Hepatocyte (in vitro differentiated cells): ENCODE results near the gene BUD13. TPM values are rescaled to one million over a fixed set of nuclear protein-coding genes. Genes with fewer than 3 reads are reported as not detected.

ENCODE experiments used
- DNase-seq: peaks from one replicate; pipeline ENCODE4 v3.0.0-alpha.2; 2016; ENCODE audit warnings: low spot score
- H2AFZ ChIP-seq: fragments of 200-600 bp; sonication (generic); 2 replicates; pipeline ENCODE4 v1.6.0; 2016; ENCODE audit warnings: antibody characterized with exemption, mild to moderate bottlenecking
- H3K27ac ChIP-seq: fragments of 200-600 bp; sonication (generic); 2 replicates; pipeline ENCODE4 v1.5.1; 2016; ENCODE audit warnings: mild to moderate bottlenecking
- H3K27me3 ChIP-seq: fragments of 200-600 bp; sonication (generic); 2 replicates; pipeline ENCODE4 v1.6.1; 2016
- H3K36me3 ChIP-seq: fragments of 200-600 bp; sonication (generic); replicated peaks from 2 replicates; pipeline ENCODE4 v1.5.1; 2016; ENCODE audit warnings: low read depth; ENCODE audit not compliant: insufficient read depth
- H3K4me1 ChIP-seq: fragments of 200-600 bp; sonication (generic); 2 replicates; pipeline ENCODE4 v1.5.1; 2016; ENCODE audit warnings: mild to moderate bottlenecking, moderate library complexity; ENCODE audit not compliant: insufficient read depth
- H3K4me2 ChIP-seq: fragments of 200-600 bp; sonication (generic); 2 replicates; pipeline ENCODE4 v1.6.0; 2016
- H3K4me3 ChIP-seq: fragments of 200-600 bp; sonication (generic); 2 replicates; pipeline ENCODE4 v1.5.1; 2016; ENCODE audit warnings: mild to moderate bottlenecking
- H3K79me2 ChIP-seq: fragments of 200-600 bp; sonication (generic); 2 replicates; pipeline ENCODE4 v1.6.0; 2017; ENCODE audit warnings: mild to moderate bottlenecking
- H3K9me2 ChIP-seq: fragments of 200-600 bp; sonication (generic); replicated peaks from 2 replicates; pipeline ENCODE4 v1.6.0; 2017; ENCODE audit warnings: mild to moderate bottlenecking; ENCODE audit not compliant: insufficient read depth
- H3K9me3 ChIP-seq: fragments of 200-600 bp; sonication (generic); 2 replicates; pipeline ENCODE4 v1.5.1; 2016; ENCODE audit warnings: low read depth, mild to moderate bottlenecking
- H4K20me1 ChIP-seq: fragments of 200-600 bp; sonication (generic); 2 replicates; pipeline ENCODE4 v1.6.0; 2016; ENCODE audit warnings: mild to moderate bottlenecking; ENCODE audit not compliant: insufficient read depth, poor library complexity, severe bottlenecking
- EZH2 ChIP-seq: fragments of 200-600 bp; sonication (generic); IDR thresholded peaks from 2 replicates; pipeline ENCODE4 v1.6.1; 2016; ENCODE audit warnings: antibody characterized with exemption, mild to moderate bottlenecking, borderline replicate concordance
- EZH2phosphoT487 ChIP-seq: fragments of 200-600 bp; sonication (generic); IDR thresholded peaks from one replicate; pipeline ENCODE4 v1.6.1; 2018; ENCODE audit warnings: antibody characterized with exemption, mild to moderate bottlenecking, low read depth, moderate library complexity; ENCODE audit not compliant: unreplicated experiment, severe bottlenecking
- WGBS: methylation state at CpG from one replicate; pipeline ENCODE4 v1.1.6; 2016; ENCODE audit warnings: low lambda C conversion rate; ENCODE audit errors: missing lambda C conversion rate; 5-methylcytosine and 5-hydroxymethylcytosine counted together
- polyA plus RNA-seq: library from polyadenylated mRNA; unstranded; fragments of >200 nt; fragmentation: Nextera tagmentation; extraction: Ambion mirVana; gene quantifications from 2 replicates; pipeline ENCODE4 v1.2.1, GENCODE V29; 2016
- total RNA-seq: library from RNA; depleted of rRNA; stranded (reverse); fragments of >200 nt; gene quantifications from 2 replicates; pipeline ENCODE4 v1.2.3, GENCODE V29; 2014
- TF ChIP-seq, protein P1 (sequence below): fragments of 200-600 bp; sonication (generic); IDR thresholded peaks from 2 replicates; pipeline ENCODE4 v1.5.1; 2016; ENCODE audit warnings: antibody characterized with exemption, mild to moderate bottlenecking; ENCODE audit not compliant: poor library complexity

BUD13 gene
- total and polyA plus RNA-seq, 2 experiments from 2014 or later: 11.1 to 12.6 TPM

DNA sequence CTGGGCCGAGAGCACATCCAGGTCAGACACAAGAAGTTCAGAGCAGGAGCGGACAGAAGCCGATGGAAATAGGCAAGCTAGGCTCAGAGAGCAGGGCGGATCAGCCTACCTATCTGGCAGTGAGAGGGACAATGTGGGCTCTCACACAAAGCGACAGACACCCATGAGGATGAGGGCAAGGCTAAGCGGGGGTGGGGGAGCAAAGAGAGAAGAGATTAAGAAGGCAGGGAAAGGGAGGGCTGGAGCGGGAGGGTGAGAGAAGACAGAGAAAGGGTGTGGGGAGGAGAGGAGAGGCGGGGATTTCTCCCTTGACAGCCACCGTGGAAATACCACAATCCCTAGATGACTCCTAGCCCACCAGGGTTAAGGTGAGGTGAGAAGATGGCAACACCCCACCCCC is 57.9 kb downstream of the BUD13 start:
- no peak overlapping the region for H2AFZ ChIP-seq
- no peaks in the 10 kb centered on the region for H3K27me3 ChIP-seq
- H3K79me2 ChIP-seq: no peaks in the 10 kb centered on the region
- H3K4me3 ChIP-seq: no peak overlapping the region
- no peak overlapping the region for H3K27ac ChIP-seq
- H3K9me2 ChIP-seq: no peaks in the 10 kb centered on the region
- no peaks in the 10 kb centered on the region for H3K4me1 ChIP-seq
- TF ChIP-seq, protein P1, sequence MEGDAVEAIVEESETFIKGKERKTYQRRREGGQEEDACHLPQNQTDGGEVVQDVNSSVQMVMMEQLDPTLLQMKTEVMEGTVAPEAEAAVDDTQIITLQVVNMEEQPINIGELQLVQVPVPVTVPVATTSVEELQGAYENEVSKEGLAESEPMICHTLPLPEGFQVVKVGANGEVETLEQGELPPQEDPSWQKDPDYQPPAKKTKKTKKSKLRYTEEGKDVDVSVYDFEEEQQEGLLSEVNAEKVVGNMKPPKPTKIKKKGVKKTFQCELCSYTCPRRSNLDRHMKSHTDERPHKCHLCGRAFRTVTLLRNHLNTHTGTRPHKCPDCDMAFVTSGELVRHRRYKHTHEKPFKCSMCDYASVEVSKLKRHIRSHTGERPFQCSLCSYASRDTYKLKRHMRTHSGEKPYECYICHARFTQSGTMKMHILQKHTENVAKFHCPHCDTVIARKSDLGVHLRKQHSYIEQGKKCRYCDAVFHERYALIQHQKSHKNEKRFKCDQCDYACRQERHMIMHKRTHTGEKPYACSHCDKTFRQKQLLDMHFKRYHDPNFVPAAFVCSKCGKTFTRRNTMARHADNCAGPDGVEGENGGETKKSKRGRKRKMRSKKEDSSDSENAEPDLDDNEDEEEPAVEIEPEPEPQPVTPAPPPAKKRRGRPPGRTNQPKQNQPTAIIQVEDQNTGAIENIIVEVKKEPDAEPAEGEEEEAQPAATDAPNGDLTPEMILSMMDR: no peak
- TF ChIP-seq EZH2phosphoT487: no peak
- TF ChIP-seq EZH2: no peak
- no peak for DNase-seq
- H4K20me1 ChIP-seq: no peaks in the 10 kb centered on the region
- H3K36me3 ChIP-seq: no peaks in the 10 kb centered on the region
- WGBS: 87% methylated on average over 9 of the region's 9 CpGs
- no peak overlapping the region for H3K4me2 ChIP-seq
- no peaks in the 10 kb centered on the region for H3K9me3 ChIP-seq

DNA sequence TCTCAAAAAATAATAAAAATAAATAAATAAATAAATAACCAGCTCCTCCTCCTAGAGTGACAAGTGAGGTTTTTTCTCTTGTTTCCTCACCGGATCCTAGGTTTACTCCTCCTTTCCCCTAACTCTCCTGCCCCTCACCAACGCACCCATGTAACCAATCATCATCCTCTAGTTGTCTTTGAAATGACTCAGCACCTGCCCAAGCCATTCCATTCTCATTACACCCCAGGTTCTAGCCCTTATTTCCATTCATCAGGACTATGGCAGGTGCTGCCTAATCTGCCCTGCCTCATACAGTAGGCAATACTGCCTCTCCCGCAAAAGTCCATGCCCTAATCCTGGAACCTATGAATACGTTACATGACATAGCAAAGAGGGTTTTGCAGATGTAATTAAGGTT is 60.4 kb downstream of the BUD13 start:
- Histone ChIP-seq H3K9me3 (no peaks in the 10 kb centered on the region), H3K4me3 (no peak overlapping the region), H2AFZ (no peak overlapping the region), H3K9me2 (no peaks in the 10 kb centered on the region), H3K27me3 (no peaks in the 10 kb centered on the region), H3K79me2 (no peaks in the 10 kb centered on the region), H3K36me3 (no peaks in the 10 kb centered on the region), H3K4me1 (no peaks in the 10 kb centered on the region), H3K27ac (no peak overlapping the region), H4K20me1 (no peaks in the 10 kb centered on the region), H3K4me2 (no peak overlapping the region)
- TF ChIP-seq EZH2phosphoT487: no peak
- TF ChIP-seq EZH2: no peak
- TF ChIP-seq, protein P1: no peak
- 83% methylated on average over 4 of the region's 4 CpGs for WGBS
- DNase-seq: no peak

DNA sequence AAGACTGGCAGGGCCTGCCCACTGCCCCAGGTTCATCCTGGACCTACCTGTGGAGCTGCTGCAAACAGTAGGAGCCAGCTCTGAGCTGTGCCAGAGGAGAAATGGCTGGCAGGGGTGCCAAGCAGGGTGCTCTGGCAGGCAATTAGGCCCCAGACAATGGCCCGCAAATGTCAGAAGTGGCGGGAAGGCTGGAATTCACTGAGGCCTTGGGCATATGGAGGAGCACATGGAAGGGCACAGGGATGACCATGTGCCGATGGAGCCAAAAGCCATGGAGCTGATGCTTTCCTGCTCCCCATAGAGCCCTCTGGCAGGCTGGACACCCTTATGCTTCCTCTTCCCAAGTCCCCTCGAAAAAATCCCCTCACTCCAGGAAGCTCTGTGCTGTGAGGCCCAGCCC is 62.0 kb downstream of the BUD13 start:
- Histone ChIP-seq H3K4me3 (no peak overlapping the region), H3K79me2 (no peaks in the 10 kb centered on the region), H3K9me3 (no peaks in the 10 kb centered on the region), H3K9me2 (no peaks in the 10 kb centered on the region), H3K4me1 (no peaks in the 10 kb centered on the region), H3K27ac (no peak overlapping the region), H3K27me3 (no peaks in the 10 kb centered on the region), H3K4me2 (no peak overlapping the region), H2AFZ (no peak overlapping the region), H4K20me1 (no peaks in the 10 kb centered on the region), H3K36me3 (no peaks in the 10 kb centered on the region)
- DNase-seq: no peak
- 98% methylated on average over 4 of the region's 4 CpGs for WGBS
- TF ChIP-seq, protein P1: no peak
- TF ChIP-seq EZH2 (no peak), EZH2phosphoT487 (no peak)
